B cell (primary cell): ENCODE measurements around the gene CYTH3.

Experiments
- EZH2 ChIP-seq: IDR thresholded peaks from 2 replicates; pipeline ENCODE4 v1.6.1; 2012; ENCODE audit warnings: borderline replicate concordance, low read depth, mild to moderate bottlenecking, moderate library complexity, low read length; ENCODE audit not compliant: insufficient read depth, poor library complexity, severe bottlenecking
- TF ChIP-seq, protein P1 (sequence below): fragments of 200-600 bp; IDR thresholded peaks from one replicate; pipeline ENCODE4 v1.8.0; 2022; ENCODE audit warnings: antibody characterized with exemption, mild to moderate bottlenecking

DNA sequence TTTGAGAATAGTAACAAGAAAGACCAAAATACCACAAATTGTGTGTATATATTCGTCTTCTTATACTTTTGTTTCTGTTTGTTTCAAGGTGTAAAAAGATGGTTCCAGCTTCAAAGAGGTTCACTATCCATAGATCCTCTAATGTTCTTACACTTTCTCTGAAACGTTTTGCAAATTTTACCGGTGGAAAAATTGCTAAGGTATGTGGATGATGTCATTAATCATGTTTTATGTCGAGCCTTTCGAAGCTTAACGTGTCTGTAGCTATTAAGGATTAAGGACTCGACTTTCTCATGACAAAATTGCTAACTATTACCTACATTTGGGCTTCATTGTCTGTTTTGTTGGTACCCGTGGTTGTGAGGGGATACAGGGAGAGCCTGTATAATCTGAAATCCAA is 128.4 kb downstream of the CYTH3 start:
- TF ChIP-seq, protein P1, sequence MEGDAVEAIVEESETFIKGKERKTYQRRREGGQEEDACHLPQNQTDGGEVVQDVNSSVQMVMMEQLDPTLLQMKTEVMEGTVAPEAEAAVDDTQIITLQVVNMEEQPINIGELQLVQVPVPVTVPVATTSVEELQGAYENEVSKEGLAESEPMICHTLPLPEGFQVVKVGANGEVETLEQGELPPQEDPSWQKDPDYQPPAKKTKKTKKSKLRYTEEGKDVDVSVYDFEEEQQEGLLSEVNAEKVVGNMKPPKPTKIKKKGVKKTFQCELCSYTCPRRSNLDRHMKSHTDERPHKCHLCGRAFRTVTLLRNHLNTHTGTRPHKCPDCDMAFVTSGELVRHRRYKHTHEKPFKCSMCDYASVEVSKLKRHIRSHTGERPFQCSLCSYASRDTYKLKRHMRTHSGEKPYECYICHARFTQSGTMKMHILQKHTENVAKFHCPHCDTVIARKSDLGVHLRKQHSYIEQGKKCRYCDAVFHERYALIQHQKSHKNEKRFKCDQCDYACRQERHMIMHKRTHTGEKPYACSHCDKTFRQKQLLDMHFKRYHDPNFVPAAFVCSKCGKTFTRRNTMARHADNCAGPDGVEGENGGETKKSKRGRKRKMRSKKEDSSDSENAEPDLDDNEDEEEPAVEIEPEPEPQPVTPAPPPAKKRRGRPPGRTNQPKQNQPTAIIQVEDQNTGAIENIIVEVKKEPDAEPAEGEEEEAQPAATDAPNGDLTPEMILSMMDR: no peak
- TF ChIP-seq EZH2: no peak
